IPS-20b (cell line): ENCODE results near the gene EHD2.
"Not testable (repeated sequence)": the region's sequence is repeated elsewhere in the genome, so short reads cannot be mapped to it uniquely, and the experiment has no call there.

ENCODE experiments used
- H3K27ac ChIP-seq: one replicate; pipeline ENCODE4 v1.5.1; 2013; ENCODE audit warnings: low read length
- H3K27me3 ChIP-seq: 2 replicates; pipeline ENCODE4 v1.6.1; 2013; ENCODE audit warnings: mild to moderate bottlenecking, low read length, inconsistent platforms; ENCODE audit not compliant: insufficient read depth
- H3K36me3 ChIP-seq: 2 replicates; pipeline ENCODE4 v1.6.1; 2013; ENCODE audit warnings: low read depth, mild to moderate bottlenecking, inconsistent platforms, low read length, moderate library complexity; ENCODE audit not compliant: insufficient read depth
- H3K4me1 ChIP-seq: 2 replicates; pipeline ENCODE4 v1.6.1; 2013; ENCODE audit warnings: mild to moderate bottlenecking, control low read depth, inconsistent platforms, low read length, moderate library complexity; ENCODE audit not compliant: insufficient read depth
- H3K4me3 ChIP-seq: 2 replicates; pipeline ENCODE4 v1.5.1; 2013; ENCODE audit warnings: mild to moderate bottlenecking, low read length, inconsistent platforms
- H3K9ac ChIP-seq: 2 replicates; pipeline ENCODE4 v1.6.1; 2013; ENCODE audit warnings: low read depth, mild to moderate bottlenecking, inconsistent platforms, low read length, moderate library complexity
- H3K9me3 ChIP-seq: 2 replicates; pipeline ENCODE4 v1.6.1; 2013; ENCODE audit warnings: mild to moderate bottlenecking, low read depth, low read length, inconsistent platforms; ENCODE audit not compliant: insufficient read depth

The EHD2 gene

DNA sequence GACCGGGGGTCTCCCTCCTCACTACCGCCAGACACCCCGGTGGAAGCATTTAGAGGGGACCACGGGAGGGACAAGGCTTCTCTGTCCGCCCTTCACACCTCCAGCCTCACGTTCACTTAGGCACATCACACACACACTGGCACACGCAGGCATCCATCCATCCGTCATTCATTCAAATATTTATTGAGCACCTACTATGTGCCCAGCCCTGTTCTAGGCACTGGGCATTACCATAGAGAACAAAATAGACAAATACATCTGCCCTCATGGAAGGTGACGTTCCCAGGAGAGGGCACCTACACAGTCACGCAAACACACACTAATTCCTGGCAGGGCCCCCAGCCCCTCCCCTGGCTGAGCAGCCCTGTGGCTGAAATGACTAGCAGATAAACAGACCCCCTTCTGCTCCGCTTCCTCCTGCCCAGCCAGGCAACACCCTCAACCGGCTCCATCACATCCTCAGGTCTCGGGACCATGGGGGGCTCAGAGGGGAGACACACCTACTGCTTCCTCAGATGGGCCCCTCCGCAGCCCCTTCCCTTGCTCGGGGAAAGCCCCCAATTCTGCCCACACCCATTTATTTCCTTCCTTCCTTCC is 28.4 kb downstream of the EHD2 start:
- H3K9ac ChIP-seq: no peak overlapping the region
- no peaks in the 10 kb centered on the region for H3K27me3 ChIP-seq
- 0 out of 2 replicates have a peak, but pooled peaks cover 1% of the 10 kb centered on the region for H3K4me1 ChIP-seq
- peaks cover 2% of the 10 kb centered on the region for H3K36me3 ChIP-seq
- no peak overlapping the region for H3K27ac ChIP-seq
- H3K9me3 ChIP-seq: no peaks in the 10 kb centered on the region
- H3K4me3 ChIP-seq: no peak overlapping the region

GRCh38 chr19:47742634-47743033 is 29.4 kb downstream of the EHD2 start:
- Histone ChIP-seq H3K27ac (no peak overlapping the region), H3K9ac (peak overlapping the region; percentile 13; the same call in 1 of the 2 replicates), H3K36me3 (peaks cover 10% of the 10 kb centered on the region), H3K4me1 (0 out of 2 replicates have a peak, but pooled peaks cover 3% of the 10 kb centered on the region), H3K27me3 (no peaks in the 10 kb centered on the region), H3K9me3 (no peaks in the 10 kb centered on the region), H3K4me3 (peak overlapping the region; percentile 63; the same call in 1 of the 2 replicates)

- H3K27ac ChIP-seq: peak within 1 kb of the TSS; percentile 72
- no peaks in the 10 kb centered on the region for H3K27me3 ChIP-seq
- H3K36me3 ChIP-seq: peaks cover 36% of the 10 kb centered on the region
- H3K9ac ChIP-seq: peak within 1 kb of the TSS; percentile 96
- H3K4me1 ChIP-seq: 0 out of 2 replicates have a peak, but pooled peaks cover 3% of the 10 kb centered on the region
- no peaks in the 10 kb centered on the region for H3K9me3 ChIP-seq
- peak within 1 kb of the TSS; percentile 88 for H3K4me3 ChIP-seq
Measured at GRCh38 chr19:47745010-47745901, 32.0 kb downstream of the EHD2 start, which contains the start of gene NOP53. NOP53 (plus strand) TSS chr19:47745546; CDS start chr19:47745560, 14 bp downstream.

- H3K9ac ChIP-seq: peak overlapping the region; percentile 96
- H3K27ac ChIP-seq, H3K4me1 ChIP-seq, H3K27me3 ChIP-seq, H3K9me3 ChIP-seq: not testable (repeated sequence)
- H3K4me3 ChIP-seq: peak overlapping the region; percentile 88
- H3K36me3 ChIP-seq: peaks cover 44% of the 10 kb centered on the region
Measured at GRCh38 chr19:47746129-47746528, 32.9 kb downstream of the EHD2 start.

DNA sequence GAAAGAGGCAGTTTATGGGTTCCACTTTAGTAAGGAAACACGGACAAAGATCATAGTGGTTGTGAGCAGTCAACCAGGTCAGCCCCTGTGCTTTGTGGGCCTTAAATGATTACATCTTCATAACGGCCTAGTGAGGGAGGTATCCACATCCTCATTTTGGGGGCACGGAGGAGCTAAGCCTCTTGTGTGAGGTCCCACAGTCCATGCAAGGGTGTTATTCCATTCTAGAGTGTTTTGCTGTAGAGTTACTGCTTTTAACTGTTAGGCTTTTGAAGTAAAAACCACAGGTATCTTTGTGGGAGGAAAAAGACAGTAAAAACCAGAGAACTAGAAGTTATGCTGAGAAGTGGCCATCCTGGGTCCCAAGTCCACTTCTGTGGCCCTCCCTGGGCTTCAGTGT is 36.1 kb downstream of the EHD2 start:
- H3K36me3 ChIP-seq: peaks cover 74% of the 10 kb centered on the region
- H3K9me3 ChIP-seq: no peaks in the 10 kb centered on the region
- no peaks in the 10 kb centered on the region for H3K27me3 ChIP-seq
- H3K9ac ChIP-seq: no peak overlapping the region
- H3K27ac ChIP-seq: no peak overlapping the region
- no peak overlapping the region for H3K4me3 ChIP-seq
- 0 out of 2 replicates have a peak, but pooled peaks cover 3% of the 10 kb centered on the region for H3K4me1 ChIP-seq

DNA sequence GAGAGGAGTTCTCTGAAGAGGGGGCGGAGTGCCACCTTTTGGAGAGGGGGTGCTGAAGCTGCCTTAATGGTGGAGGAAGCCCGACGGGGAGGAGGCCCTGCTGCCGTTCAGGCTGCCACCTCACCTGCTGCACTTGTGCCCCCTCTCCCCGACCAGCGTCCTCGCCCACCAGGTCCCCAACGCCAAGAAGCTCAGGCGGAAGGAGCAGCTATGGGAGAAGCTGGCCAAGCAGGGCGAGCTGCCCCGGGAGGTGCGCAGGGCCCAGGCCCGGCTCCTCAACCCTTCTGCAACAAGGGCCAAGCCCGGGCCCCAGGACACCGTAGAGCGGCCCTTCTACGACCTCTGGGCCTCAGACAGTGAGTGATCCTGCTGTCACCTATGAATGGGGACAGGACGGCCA is 37.5 kb downstream of the EHD2 start:
- Histone ChIP-seq H3K4me1 (0 out of 2 replicates have a peak, but pooled peaks cover 3% of the 10 kb centered on the region), H3K27ac (no peak overlapping the region), H3K9ac (no peak overlapping the region), H3K4me3 (no peak overlapping the region), H3K9me3 (no peaks in the 10 kb centered on the region), H3K36me3 (peaks cover 84% of the 10 kb centered on the region), H3K27me3 (no peaks in the 10 kb centered on the region)

- Histone ChIP-seq H3K9me3 (no peaks in the 10 kb centered on the region), H3K36me3 (peaks cover 93% of the 10 kb centered on the region), H3K27ac (no peak overlapping the region), H3K4me3 (no peak overlapping the region), H3K4me1 (no peaks in the 10 kb centered on the region), H3K9ac (no peak overlapping the region), H3K27me3 (no peaks in the 10 kb centered on the region)
Measured at GRCh38 chr19:47752440-47753211, 39.4 kb downstream of the EHD2 start.

- H3K4me3 ChIP-seq: no peak overlapping the region
- H3K9me3 ChIP-seq: no peaks in the 10 kb centered on the region
- no peaks in the 10 kb centered on the region for H3K27me3 ChIP-seq
- no peaks in the 10 kb centered on the region for H3K4me1 ChIP-seq
- no peak overlapping the region for H3K9ac ChIP-seq
- H3K27ac ChIP-seq: no peak overlapping the region
- peaks cover 92% of the 10 kb centered on the region for H3K36me3 ChIP-seq
Measured at GRCh38 chr19:47754206-47755064, 41.2 kb downstream of the EHD2 start.

DNA sequence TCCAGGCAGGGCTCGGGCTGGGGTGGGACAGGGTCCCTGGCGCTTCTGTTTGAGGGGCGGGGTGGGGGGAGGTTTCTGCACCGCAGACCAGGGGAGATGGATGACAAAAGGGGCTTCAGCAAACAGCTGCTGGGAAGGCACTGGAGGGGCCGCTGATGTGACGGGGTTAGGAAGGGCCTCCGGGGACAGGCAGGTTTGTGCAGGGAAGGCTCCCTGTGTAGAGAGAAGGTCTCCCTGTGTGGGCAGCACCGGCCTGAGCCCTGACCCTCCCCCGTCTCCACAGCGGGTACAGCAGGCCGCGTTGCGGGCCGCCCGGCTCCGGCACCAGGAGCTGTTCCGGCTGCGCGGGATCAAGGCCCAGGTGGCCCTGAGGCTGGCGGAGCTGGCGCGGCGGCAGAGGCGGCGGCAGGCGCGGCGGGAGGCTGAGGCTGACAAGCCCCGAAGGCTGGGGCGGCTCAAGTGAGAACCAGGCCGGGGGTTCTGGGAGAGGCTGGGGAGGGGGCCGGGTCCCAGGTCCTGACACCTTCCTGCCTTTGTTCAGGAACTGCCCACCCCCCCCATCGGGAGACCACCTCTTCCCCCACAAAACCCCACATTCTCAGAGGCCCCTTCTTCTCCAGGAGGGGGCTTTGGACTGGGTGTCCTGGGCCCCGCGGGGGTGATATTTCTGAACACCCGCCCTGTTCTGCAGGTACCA is 42.0 kb downstream of the EHD2 start:
- Histone ChIP-seq H3K4me3 (no peak overlapping the region), H3K9ac (no peak overlapping the region), H3K27me3 (no peaks in the 10 kb centered on the region), H3K4me1 (no peaks in the 10 kb centered on the region), H3K27ac (no peak overlapping the region), H3K36me3 (peaks cover 85% of the 10 kb centered on the region), H3K9me3 (no peaks in the 10 kb centered on the region)

GRCh38 chr19:47755762-47756626 is 42.8 kb downstream of the EHD2 start:
- Histone ChIP-seq H3K36me3 (peaks cover 77% of the 10 kb centered on the region), H3K27ac (no peak overlapping the region)

More at GRCh38 chr19:47755762-47756626, 42.8 kb downstream of the EHD2 start:
- Histone ChIP-seq H3K9ac (no peak overlapping the region), H3K4me3 (no peak overlapping the region), H3K9me3 (no peaks in the 10 kb centered on the region), H3K27me3 (no peaks in the 10 kb centered on the region), H3K4me1 (no peaks in the 10 kb centered on the region)
